T1000 (cell line): ENCODE data around the gene OSBP.

Source experiments
- DNase-seq: peaks from one replicate; lab custom pipeline; 2025; ENCODE audit warnings: mixed read lengths; lab: John Stamatoyannopoulos, UW

Gene OSBP

DNA sequence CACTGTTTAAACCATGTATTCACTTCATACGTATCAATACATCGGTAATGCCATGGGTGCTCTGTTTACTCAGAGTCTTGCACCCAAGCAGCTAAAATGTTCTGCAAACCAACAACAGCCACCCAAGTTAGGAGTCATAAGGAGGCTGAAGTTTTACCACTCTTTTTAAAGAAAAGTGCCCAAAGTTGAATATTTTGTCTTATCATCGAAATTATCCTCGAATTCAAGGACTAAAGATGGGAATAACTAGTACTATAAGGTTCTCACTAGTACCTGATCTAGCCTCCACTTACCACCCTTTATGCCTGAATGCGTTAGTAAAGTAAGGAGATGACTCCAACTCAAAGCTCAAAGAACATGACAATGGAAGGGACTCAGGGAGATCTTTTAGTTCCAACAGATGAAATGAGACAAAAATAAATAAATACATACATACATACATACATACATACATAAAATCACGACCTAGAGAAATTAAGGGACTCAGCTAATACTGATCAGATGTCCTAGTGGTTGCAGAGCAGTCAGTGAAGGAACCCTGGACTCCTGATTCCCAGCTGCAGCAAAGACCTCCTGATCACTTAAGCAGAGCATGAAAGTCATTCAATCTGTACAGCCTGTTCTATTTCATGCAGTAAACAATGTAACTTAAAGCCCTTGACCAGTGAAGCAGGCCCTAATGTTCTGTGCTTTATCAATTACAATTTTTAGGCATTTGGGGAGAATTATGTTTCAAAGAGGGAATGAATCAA, 7.7 kb downstream of the OSBP start:
- no peak for DNase-seq

GRCh38 chr11:59602432-59602831, 13.1 kb downstream of the OSBP start:
- DNase-seq = no peak

GRCh38 chr11:59601788-59602187, 13.8 kb downstream of the OSBP start:
- DNase-seq = no peak

DNA sequence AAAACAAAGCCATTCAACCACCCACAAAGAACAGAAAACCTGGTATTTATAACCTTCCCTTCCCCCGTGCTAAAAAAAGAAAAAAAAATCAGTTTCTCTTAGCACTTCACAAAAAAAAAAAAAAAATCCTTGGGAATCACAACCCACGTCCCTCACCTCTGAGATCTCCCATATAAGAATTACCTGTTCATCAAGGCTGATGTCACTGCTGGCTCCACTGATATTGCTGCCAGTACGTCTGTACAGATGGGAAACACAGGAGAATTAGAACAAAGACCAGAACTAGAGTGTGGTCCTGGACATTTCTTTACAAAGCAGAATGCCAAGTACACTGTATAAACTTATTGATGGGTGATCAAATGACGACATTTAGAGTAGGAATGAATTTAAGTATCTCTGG, 14.9 kb downstream of the OSBP start:
- no peak for DNase-seq

DNA sequence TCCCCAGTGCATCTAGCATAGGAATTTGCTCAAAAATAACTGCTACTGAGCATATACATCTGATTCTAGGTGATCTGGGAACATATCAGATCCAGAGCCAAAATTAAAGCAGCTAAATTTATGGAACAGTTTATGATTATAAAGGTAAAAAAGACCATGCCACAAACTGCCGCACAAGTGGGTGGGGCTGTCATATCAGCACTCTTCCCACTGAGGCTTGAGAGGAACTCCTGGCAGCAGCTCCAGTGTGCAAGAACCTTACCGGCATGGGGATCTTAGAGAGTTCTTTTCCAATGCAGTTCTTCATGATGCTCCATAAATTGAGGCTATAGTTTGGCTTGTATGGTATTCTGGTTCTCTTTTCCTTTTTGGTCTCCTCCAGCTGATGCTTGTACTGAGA, 15.3 kb downstream of the OSBP start:
- no peak for DNase-seq

DNA sequence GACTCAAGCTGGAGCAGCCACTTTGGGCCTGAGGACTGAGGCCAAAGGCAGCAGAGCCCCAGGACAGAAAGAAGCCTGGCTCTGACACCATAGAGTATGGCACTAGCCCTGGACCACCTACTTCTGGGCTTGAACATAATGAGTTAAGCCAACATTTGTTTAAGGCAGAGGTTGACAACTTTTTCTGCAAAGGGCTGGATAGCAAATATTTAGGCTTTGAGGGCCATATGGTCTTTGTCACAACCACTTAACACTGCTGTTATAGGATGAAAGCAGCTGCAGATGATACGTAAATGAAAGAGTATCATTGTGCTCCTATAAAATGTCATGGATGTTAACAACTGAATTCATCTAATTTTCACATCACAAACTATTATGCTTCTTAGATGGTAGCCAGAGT, 16.6 kb downstream of the OSBP start:
- DNase-seq = no peak

GRCh38 chr11:59584294-59584693, 31.3 kb downstream of the OSBP start:
- no peak for DNase-seq

GRCh38 chr11:59582006-59582405, 33.6 kb downstream of the OSBP start:
- DNase-seq = no peak

DNA sequence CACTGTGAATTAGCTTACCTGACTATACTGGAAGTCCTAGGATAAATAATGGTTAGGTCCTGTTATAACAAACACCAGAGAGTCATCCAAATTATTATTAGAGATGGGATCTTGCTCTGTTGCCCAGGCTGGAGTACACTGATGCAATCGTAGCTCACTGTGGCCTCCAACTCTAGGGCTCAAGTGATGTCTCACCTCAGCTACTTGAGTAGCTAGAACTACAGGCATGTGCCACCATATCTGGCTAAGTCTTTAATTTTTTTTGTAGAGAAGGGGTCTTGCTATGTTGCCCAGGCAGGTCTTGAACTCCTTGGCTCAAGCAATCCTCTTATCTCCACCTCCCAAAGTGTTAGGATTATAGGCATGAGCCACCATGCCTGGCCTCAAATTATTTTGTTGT, 37.2 kb downstream of the OSBP start:
- no peak for DNase-seq

- no peak for DNase-seq
Observed at GRCh38 chr11:59575505-59575904, 40.1 kb downstream of the OSBP start.

DNA sequence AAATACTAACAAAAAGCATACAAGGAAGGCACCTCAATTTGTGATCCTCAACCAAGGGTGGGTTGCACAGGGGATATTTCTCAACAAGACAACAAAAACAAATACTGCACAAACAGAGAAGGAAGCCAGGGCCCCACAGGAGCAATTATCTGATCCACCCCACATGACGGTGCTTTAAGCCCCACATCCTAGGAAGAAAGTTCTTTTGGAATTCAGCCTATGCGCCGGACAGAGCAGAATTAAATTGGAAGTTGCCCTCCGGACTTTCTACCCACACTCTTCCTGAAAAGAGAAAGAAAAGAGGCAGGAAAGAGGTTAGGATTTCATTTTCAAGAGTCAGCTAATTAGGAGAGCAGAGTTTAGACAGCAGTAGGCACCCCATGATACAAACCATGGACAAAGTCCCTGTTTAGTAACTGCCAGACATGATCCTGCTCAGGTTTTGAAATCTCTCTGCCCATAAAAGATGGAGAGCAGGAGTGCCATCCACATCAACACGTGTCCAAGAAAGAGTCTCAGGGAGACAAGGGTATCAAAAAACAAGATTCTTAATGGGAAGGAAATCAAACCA, 40.6 kb downstream of the OSBP start:
- DNase-seq = no peak

GRCh38 chr11:59574467-59574866, 41.1 kb downstream of the OSBP start:
- no peak for DNase-seq

DNA sequence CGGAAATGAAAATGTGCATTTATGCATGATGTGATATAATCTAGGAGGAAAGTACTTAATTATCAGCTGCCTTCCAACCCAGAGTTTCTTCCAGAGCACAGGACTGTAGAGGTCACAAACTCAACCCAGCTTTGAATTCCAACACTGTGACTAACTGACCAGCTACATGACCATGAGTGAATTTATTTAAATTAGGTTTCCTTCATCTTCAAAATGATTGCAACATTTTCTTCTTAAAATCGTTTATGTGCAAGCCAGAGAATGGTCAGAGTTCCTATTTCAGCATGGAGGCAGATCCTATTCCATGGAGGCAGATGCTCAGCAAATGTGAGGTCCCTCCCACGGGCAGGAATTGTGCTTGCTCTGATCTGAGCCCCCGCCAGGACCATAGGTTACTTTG, 42.4 kb downstream of the OSBP start:
- no peak for DNase-seq

DNA sequence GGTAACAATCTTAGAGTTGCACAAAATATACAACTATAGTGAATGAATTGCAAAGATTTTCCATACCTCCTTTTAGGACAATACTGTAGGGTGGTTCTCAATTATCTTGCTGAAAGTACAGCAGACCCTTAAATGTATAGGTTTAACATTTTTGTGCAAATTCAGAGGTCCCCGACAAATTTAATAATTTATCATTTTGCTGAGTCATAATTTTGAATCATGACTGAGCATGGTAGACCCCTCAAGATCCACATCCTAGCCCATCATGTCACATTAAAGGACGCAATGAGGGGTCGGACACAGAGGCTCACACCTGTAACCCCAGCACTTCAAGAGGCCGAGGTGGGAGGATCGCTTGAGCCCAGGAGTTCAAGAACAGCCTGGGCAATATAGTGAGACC, 43.5 kb downstream of the OSBP start:
- no peak for DNase-seq

DNA sequence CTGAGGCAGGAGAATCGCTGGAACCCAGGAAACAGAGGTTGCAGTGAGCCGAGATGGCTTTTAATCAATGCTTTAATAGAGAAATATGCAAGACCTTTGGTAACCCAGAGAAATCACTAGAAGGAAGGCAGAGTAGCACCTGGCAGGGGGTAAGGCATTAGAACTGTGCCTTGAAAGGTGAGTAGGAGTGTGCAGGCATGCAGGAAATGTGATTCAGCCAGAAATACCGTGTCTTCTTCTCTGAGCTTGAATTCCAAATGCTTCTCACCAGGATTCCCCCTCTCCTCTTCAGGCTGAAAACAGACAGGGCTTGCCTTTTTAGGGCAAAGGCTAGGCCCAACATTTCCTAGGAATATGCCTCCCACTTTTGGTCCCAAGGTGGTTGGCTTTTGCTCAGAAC, 53.3 kb downstream of the OSBP start:
- DNase-seq = no peak

- DNase-seq = peak; percentile 65
Observed at GRCh38 chr11:59560702-59561473, 54.7 kb downstream of the OSBP start.

GRCh38 chr11:59560290-59560701, 55.3 kb downstream of the OSBP start:
- DNase-seq = peak; percentile 74

GRCh38 chr11:59559886-59560285, 55.7 kb downstream of the OSBP start:
- DNase-seq = no peak

DNA sequence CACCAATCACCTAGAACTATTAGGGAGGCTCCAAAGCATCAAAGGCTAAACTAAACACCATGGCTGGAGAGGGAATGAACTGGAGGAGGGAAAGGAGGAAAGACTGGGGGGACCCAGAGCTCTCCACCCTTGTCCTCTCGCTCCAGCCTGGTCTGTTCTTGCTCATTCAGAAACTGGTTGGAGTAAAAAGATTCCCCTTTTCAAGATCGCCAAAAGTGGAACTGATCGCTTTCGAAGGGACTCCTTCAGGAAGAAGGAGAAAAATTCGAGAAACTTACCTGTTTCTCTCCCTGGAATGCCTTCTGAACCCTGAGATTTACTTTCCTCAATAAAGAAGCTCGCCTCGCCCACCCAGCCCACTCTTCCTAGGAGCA, 57.3 kb downstream of the OSBP start:
- DNase-seq = no peak

DNA sequence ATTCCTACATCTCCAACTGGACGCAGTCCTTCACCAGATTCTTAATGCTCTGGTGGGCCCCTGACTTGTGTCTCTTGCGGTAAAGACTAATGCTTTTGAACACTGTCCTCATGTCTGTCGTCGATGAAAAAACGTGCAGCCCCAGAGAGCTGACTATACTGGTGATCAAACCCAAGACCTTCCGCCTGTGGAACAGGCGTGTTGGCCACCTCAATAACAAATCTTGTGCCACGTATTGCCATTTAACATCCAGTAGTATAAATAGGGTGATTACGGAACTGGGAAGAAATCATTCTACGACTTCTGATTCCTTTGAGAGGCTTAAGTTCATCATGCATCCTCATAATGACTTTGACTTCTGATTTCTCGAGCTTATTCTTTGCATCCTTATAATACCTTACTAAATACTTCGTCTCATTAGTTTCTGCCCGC, 58.6 kb downstream of the OSBP start:
- DNase-seq = no peak

DNA sequence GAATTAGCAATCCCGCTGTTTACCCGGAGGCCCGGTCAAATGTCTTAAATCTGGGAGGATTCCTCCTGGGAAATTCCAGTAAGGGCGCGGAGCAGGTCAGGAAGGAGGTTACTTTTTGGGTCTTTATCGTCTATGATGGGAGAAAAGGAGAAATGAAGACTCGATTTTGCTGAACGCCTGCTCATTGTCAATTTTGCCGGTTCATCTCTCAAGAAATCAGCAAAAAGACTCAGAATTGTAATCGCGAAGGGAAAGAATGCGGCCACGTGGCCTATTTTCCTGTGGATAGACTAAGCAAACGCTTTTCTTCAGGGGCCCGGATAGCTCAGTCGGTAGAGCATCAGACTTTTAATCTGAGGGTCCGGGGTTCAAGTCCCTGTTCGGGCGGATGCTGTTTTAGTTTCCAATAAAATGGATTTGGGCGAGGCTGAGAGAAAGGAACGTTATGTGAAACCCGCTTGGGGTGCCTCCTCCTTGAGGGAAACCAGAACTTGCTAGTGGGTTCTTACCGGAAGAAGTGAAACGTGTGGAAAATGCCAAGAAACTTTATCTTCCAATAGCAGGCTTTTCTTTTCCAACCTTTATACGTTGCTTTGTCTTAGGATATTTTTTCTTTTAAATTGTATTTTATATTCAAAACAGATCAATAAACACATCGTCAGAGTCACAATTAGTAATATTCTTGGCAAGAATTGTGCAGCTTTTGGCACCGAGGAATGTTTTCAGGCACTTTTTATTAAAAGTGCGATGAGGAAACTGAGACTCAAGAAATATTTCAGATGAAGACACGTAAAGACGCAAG, 59.3 kb downstream of the OSBP start:
- DNase-seq = peak; percentile 64

DNA sequence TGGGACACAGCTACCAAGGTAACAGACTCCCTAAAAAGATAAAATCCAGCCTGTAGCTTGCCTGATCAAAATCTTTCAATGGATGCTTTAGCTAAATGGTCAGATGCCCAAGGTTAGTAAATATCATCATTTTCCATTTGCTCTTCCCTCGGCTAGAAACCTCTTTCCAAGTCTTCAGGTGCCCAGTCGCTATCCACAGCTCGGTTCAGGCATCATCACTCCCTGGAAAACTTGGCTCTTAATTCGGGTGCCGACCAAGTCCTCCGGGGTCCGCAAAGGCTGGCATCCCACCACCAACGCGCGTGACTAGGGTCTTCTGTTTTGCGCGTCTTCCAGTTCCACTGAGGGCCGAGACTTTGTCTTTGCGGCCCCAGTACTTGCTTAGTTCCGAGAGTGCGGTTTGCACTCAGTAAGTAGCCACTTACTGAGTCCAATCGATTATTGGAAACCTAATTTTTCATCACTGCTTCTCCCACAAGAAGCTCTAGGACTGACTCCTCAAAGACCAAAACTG, 59.9 kb downstream of the OSBP start:
- no peak for DNase-seq
